H1 (cell line): ENCODE data around the gene GBGT1. TPM values are rescaled to one million over a fixed set of nuclear protein-coding genes. Genes with fewer than 3 reads are reported as not detected.
"Not testable (repeated sequence)": the region's sequence is repeated elsewhere in the genome, so short reads cannot be mapped to it uniquely, and the experiment has no call there.

Experiments used
- CTCF ChIA-PET: fragments of 300-600 bp; sonication (Branson Sonifier 250); formaldehyde crosslinking; loops from one replicate; lab custom pipeline; 2021; ENCODE audit not compliant: partially characterized antibody; lab: Charles Lee
- POLR2A ChIA-PET: fragments of 300-600 bp; sonication (Branson Sonifier 250); formaldehyde crosslinking; loops from one replicate; lab custom pipeline; 2021; ENCODE audit warnings: inconsistent platforms; ENCODE audit not compliant: partially characterized antibody; lab: Charles Lee
- DNase-seq, 2 experiments: peaks; one replicate each; pipeline versions ENCODE4 v3.0.0 to v3.0.0-alpha.2; 2010 to 2022; ENCODE audit warnings: low spot score in 2 of 2, low read depth in 1 of 2, mixed read lengths in 1 of 2
- FAIRE-seq: peaks from 2 replicates; lab custom pipeline; 2011; peaks lifted over from hg19 to GRCh38; lab: Jason Lieb, UNC
- H2AFZ ChIP-seq: 2 replicates; pipeline ENCODE4 v1.8.1; 2012; ENCODE audit warnings: low read length, inconsistent platforms
- H2AK5ac ChIP-seq: 2 replicates; pipeline ENCODE4 v1.6.1; 2013; ENCODE audit warnings: low read depth, low read length
- H2BK120ac ChIP-seq: replicated peaks from 2 replicates; pipeline ENCODE3; 2013; ENCODE audit warnings: low read depth, low read length, inconsistent platforms
- H2BK12ac ChIP-seq: 2 replicates; pipeline ENCODE4 v1.6.1; 2013; ENCODE audit warnings: low read depth, low read length
- H2BK15ac ChIP-seq: 2 replicates; pipeline ENCODE4 v1.6.1; 2013; ENCODE audit warnings: low read length
- H2BK20ac ChIP-seq: 2 replicates; pipeline ENCODE4 v1.6.1; 2013; ENCODE audit warnings: low read length
- H2BK5ac ChIP-seq: 2 replicates; pipeline ENCODE4 v1.6.1; 2013; ENCODE audit warnings: low read depth, low read length
- H3K14ac ChIP-seq: 2 replicates; pipeline ENCODE4 v1.6.1; 2013; ENCODE audit warnings: inconsistent platforms; ENCODE audit not compliant: insufficient read length
- H3K18ac ChIP-seq: 2 replicates; pipeline ENCODE4 v1.6.1; 2013; ENCODE audit warnings: low read length; ENCODE audit errors: extremely low read depth
- H3K23ac ChIP-seq: 2 replicates; pipeline ENCODE4 v1.6.1; 2013; ENCODE audit warnings: inconsistent platforms; ENCODE audit not compliant: insufficient read length
- H3K23me2 ChIP-seq: 2 replicates; pipeline ENCODE4 v1.6.1; 2013; ENCODE audit warnings: low read depth, low read length
- H3K27ac ChIP-seq: 2 replicates; pipeline ENCODE4 v1.6.1; 2011; ENCODE audit warnings: low read depth, low read length, inconsistent platforms
- H3K27me3 ChIP-seq, 4 experiments: replicated peaks in 1 of 4; 1 replicate in 1 of 4; 2 replicates in 3 of 4; pipeline versions ENCODE4 v1.6.1 to v1.8.1; 2011 to 2013; ENCODE audit warnings: low read length in 3 of 4, mild to moderate bottlenecking in 3 of 4, inconsistent platforms in 2 of 4, mixed read lengths in 2 of 4, moderate library complexity in 1 of 4; ENCODE audit not compliant: control insufficient read depth in 3 of 4, insufficient read depth in 3 of 4; ENCODE audit errors: extremely low read depth in 1 of 4
- H3K36me3 ChIP-seq, 4 experiments: 2 replicates each; pipeline versions ENCODE4 v1.6.1 to v1.8.1; 2011 to 2013; ENCODE audit warnings: mild to moderate bottlenecking in 4 of 4, low read length in 3 of 4, moderate library complexity in 2 of 4, control low read depth in 1 of 4, inconsistent platforms in 1 of 4; ENCODE audit not compliant: insufficient read depth in 4 of 4, control insufficient read depth in 2 of 4
- H3K4ac ChIP-seq: replicated peaks from 2 replicates; pipeline ENCODE3; 2013; ENCODE audit warnings: low read length, low read depth, mixed read lengths, inconsistent platforms; ENCODE audit not compliant: insufficient read length
- H3K4me1 ChIP-seq, 4 experiments: replicated peaks in 1 of 4; 1 replicate in 1 of 4; 2 replicates in 3 of 4; pipeline versions ENCODE4 v1.6.1 to v1.8.1; 2011 to 2013; ENCODE audit warnings: low read length in 3 of 4, inconsistent platforms in 2 of 4, mixed read lengths in 1 of 4; ENCODE audit not compliant: insufficient read depth in 4 of 4, control insufficient read depth in 3 of 4
- H3K4me2 ChIP-seq, 2 experiments: 2 replicates each; pipeline versions ENCODE4 v1.6.1 to v1.8.1; 2011 to 2013; ENCODE audit warnings: low read depth in 2 of 2, low read length in 2 of 2, control low read depth in 1 of 2, inconsistent platforms in 1 of 2, mild to moderate bottlenecking in 1 of 2; ENCODE audit not compliant: insufficient read depth in 1 of 2
- H3K4me3 ChIP-seq, 4 experiments: fragments of 200-600, 300-600 bp in 1 of 4; sonication (generic), shearing (Covaris generic), sonication (Bioruptor Twin) in 1 of 4; 2 replicates each; pipeline versions ENCODE4 v1.5.1 to v1.8.1; 2011 to 2016; ENCODE audit warnings: low read length in 4 of 4, low read depth in 3 of 4, control low read depth in 2 of 4, inconsistent platforms in 2 of 4, mild to moderate bottlenecking in 2 of 4, mixed read lengths in 1 of 4, moderate library complexity in 1 of 4; ENCODE audit not compliant: insufficient read depth in 2 of 4; ENCODE audit errors: extremely low read depth in 1 of 4
- H3K56ac ChIP-seq: replicated peaks from 2 replicates; pipeline ENCODE3; 2013; ENCODE audit warnings: low read depth, mild to moderate bottlenecking, mixed read lengths, low read length, inconsistent platforms; ENCODE audit not compliant: insufficient read length
- H3K79me1 ChIP-seq: 2 replicates; pipeline ENCODE4 v1.6.1; 2013; ENCODE audit warnings: low read depth, low read length, control low read depth
- H3K79me2 ChIP-seq, 2 experiments: 2 replicates each; pipeline versions ENCODE4 v1.6.1 to v1.8.1; 2012 to 2013; ENCODE audit warnings: low read length in 2 of 2, mild to moderate bottlenecking in 2 of 2, inconsistent platforms in 1 of 2; ENCODE audit not compliant: insufficient read depth in 2 of 2, control insufficient read depth in 1 of 2
- H3K9ac ChIP-seq, 4 experiments: replicated peaks in 1 of 4; 1 replicate in 1 of 4; 2 replicates in 3 of 4; pipeline versions ENCODE4 v1.6.1 to v1.8.1; 2011 to 2013; ENCODE audit warnings: low read depth in 3 of 4, low read length in 3 of 4, control low read depth in 2 of 4, mild to moderate bottlenecking in 2 of 4, moderate library complexity in 2 of 4, inconsistent platforms in 1 of 4; ENCODE audit errors: extremely low read depth in 1 of 4
- H3K9me3 ChIP-seq, 2 experiments: 2 replicates each; pipeline versions ENCODE4 v1.6.1 to v1.8.1; 2012 to 2013; ENCODE audit warnings: mild to moderate bottlenecking in 2 of 2, moderate library complexity in 2 of 2, control low read depth in 1 of 2, inconsistent platforms in 1 of 2, low read depth in 1 of 2, low read length in 1 of 2, mixed read lengths in 1 of 2; ENCODE audit not compliant: insufficient read depth in 2 of 2
- H4K20me1 ChIP-seq, 2 experiments: replicated peaks in 1 of 2; 2 replicates each; pipeline versions ENCODE3 to v1.8.1; 2011 to 2013; ENCODE audit warnings: inconsistent platforms in 2 of 2, low read length in 2 of 2, mild to moderate bottlenecking in 1 of 2; ENCODE audit not compliant: insufficient read depth in 2 of 2, control insufficient read depth in 1 of 2
- H4K5ac ChIP-seq: 2 replicates; pipeline ENCODE4 v1.6.1; 2013; ENCODE audit warnings: low read length, low read depth, mixed read lengths, inconsistent platforms; ENCODE audit not compliant: insufficient read length
- H4K8ac ChIP-seq: 2 replicates; pipeline ENCODE4 v1.8.0; 2013; ENCODE audit warnings: mild to moderate bottlenecking, moderate library complexity, low read length, inconsistent platforms; ENCODE audit not compliant: insufficient read depth; ENCODE audit errors: extremely low read depth
- H4K91ac ChIP-seq: replicated peaks from 2 replicates; pipeline ENCODE3; 2013; ENCODE audit warnings: low read length, mixed read lengths, inconsistent platforms; ENCODE audit not compliant: insufficient read length
- WGBS, 2 experiments: shearing (Covaris generic) in 1 of 2; methylation state at CpG; one replicate each; pipeline versions ENCODE4 v1.1.6 to v1.1.7; 2013 to 2015; ENCODE audit warnings: low lambda C conversion rate in 2 of 2, mixed read lengths in 2 of 2, inconsistent platforms in 1 of 2, low coverage in 1 of 2, missing lambda C conversion rate in 1 of 2; ENCODE audit not compliant: insufficient replicate concordance in 2 of 2, insufficient coverage in 1 of 2, insufficient read length in 1 of 2; ENCODE audit errors: extremely low coverage in 1 of 2, missing lambda C conversion rate in 1 of 2; 5-methylcytosine and 5-hydroxymethylcytosine counted together
- polyA plus RNA-seq, 7 experiments: library from polyadenylated mRNA; depleted of rRNA in 3 of 7; stranded (reverse) in 5 of 7; unstranded in 2 of 7; fragments of >200 nt in 5 of 7; fragments of 200-250 nt in 2 of 7; gene quantifications; 1 replicate in 5 of 7; 2 replicates in 1 of 7; 4 replicates in 1 of 7; pipeline versions ENCODE4 v1.2.1 to v1.2.3, GENCODE V29; 2011 to 2013; ENCODE audit warnings: missing spikeins in 2 of 7, mixed read lengths in 2 of 7
- total RNA-seq: library from RNA; stranded (reverse); fragmentation: NEBNext Ultra II Directional; extraction: Animal tissue kit (Norgen Biotek cat#: 25700); gene quantifications from 2 replicates; pipeline ENCODE4 v1.2.1, GENCODE V29; 2021

Gene GBGT1
- total and polyA plus RNA-seq, 2 of the 8 experiments (the other 6 are each of a cell fraction or from before 2014, with no cell fraction given) = 7.1 to 9.7 TPM

GRCh38 chr9:133205481-133205887, 41.8 kb upstream of the GBGT1 start:
- peaks cover 8 to 56% (median 37%) of the 10 kb centered on the region in 4 experiments for H3K27me3 ChIP-seq
- CTCF ChIA-PET = interaction anchor here (0.8 to 1.7 kb wide), 2 partner anchors 17 to 19 kb away, joined by 3 to 8 read pairs; no protein-coding TSS in a partner anchor

More at GRCh38 chr9:133205481-133205887, 41.8 kb upstream of the GBGT1 start:
- POLR2A ChIA-PET, H2BK5ac ChIP-seq, FAIRE-seq, H3K9ac ChIP-seq, H3K36me3 ChIP-seq, H2AFZ ChIP-seq, H3K79me1 ChIP-seq, H3K9me3 ChIP-seq, H3K23me2 ChIP-seq, H3K4ac ChIP-seq, H4K8ac ChIP-seq, H3K4me1 ChIP-seq, DNase-seq, H2BK15ac ChIP-seq, H3K4me3 ChIP-seq, H2BK20ac ChIP-seq, H4K91ac ChIP-seq, H2AK5ac ChIP-seq, H3K4me2 ChIP-seq, H2BK120ac ChIP-seq, H4K20me1 ChIP-seq, H3K79me2 ChIP-seq, H3K14ac ChIP-seq, H3K23ac ChIP-seq, H3K56ac ChIP-seq, H4K5ac ChIP-seq, H2BK12ac ChIP-seq, H3K18ac ChIP-seq, H3K27ac ChIP-seq: not testable (repeated sequence)
- WGBS, 2 experiments = 85% methylated on average over 14 of the region's 14 CpGs; no CpG with 5 or more reads in 1 of the 2 experiments
